Measurements from ENCODE around the gene C3orf52. TPM values are rescaled to one million over a fixed set of nuclear protein-coding genes. Genes with fewer than 3 reads are reported as not detected.

C3orf52 gene
- total and polyA plus RNA-seq, 10 of the 15 experiments (the other 5 are each of a cell fraction or from before 2014, with no cell fraction given) = 0.15 to 1.9 (median 0.73) TPM

- TF ChIP-seq ZNF687 (IDR thresholded peaks at IDR 0.05) (peak; percentile 72), SUPT20H (IDR thresholded peaks at IDR 0.05; ENCODE audit: borderline replicate concordance, control insufficient read depth, low read depth, low read length) (no peak), RAD21 (IDR thresholded peaks at IDR 0.05; ENCODE audit: insufficient read depth, low read depth, low read length) (peak; percentile 19; the same call in 1 of the 2 replicates), PAX8 (IDR thresholded peaks at IDR 0.05) (no peak), HDGF (IDR thresholded peaks at IDR 0.05) (peak; percentile 14; the same call in 1 of the 2 replicates), PAX5 (IDR thresholded peaks at IDR 0.05; ENCODE audit: borderline replicate concordance, low read depth, low read length) (0 out of 2 replicates have a peak, but pooled peaks have one; percentile 16), ETV6 (conservative IDR thresholded peaks at IDR 0.05 in 1 of 2, IDR thresholded peaks at IDR 0.05 in 1 of 2; ENCODE audit: borderline replicate concordance in 1 of 2, low read depth in 1 of 2) (no peak), IRF4 (IDR thresholded peaks at IDR 0.05; ENCODE audit: low read depth, low read length) (no peak), ZNF24 (IDR thresholded peaks at IDR 0.05) (0 out of 2 replicates have a peak, but pooled peaks have one; percentile 7), SMARCA5 (IDR thresholded peaks at IDR 0.05) (0 out of 2 replicates have a peak, but pooled peaks have one; percentile 56), ASH2L (IDR thresholded peaks at IDR 0.05; ENCODE audit: borderline replicate concordance, low read depth) (no peak), TARDBP (IDR thresholded peaks at IDR 0.05; ENCODE audit: borderline replicate concordance) (peak; percentile 15; the same call in 1 of the 2 replicates)
These were observed 28.5 kb downstream of the C3orf52 start (continued) for GRCh38 chr3:112114576-112115160.
